Hepatocyte (in vitro differentiated cells): ENCODE measurements around the gene MYO5A.

Source experiments
- CTCF ChIP-seq: fragments of 200-600 bp; sonication (generic); IDR thresholded peaks from 2 replicates; pipeline ENCODE4 v1.5.1; 2016; ENCODE audit warnings: antibody characterized with exemption, mild to moderate bottlenecking; ENCODE audit not compliant: poor library complexity
- EZH2 ChIP-seq: fragments of 200-600 bp; sonication (generic); IDR thresholded peaks from 2 replicates; pipeline ENCODE4 v1.6.1; 2016; ENCODE audit warnings: antibody characterized with exemption, mild to moderate bottlenecking, borderline replicate concordance

GRCh38 chr15:52421029-52421428 is 107.7 kb downstream of the MYO5A start:
- TF ChIP-seq CTCF (no peak), EZH2 (no peak)
